HG02571 (cell line): Measurements from ENCODE around the gene ADRA2B.
"Not testable (repeated sequence)": the region's sequence is repeated elsewhere in the genome, so short reads cannot be mapped to it uniquely, and the experiment has no call there.

Experiments
- ATAC-seq: cut with Tn5 transposase; IDR thresholded peaks from one replicate; pipeline ENCODE4 v1.9.1; 2021; ENCODE audit warnings: mild to moderate bottlenecking, moderate library complexity; ENCODE audit not compliant: unreplicated experiment

ADRA2B gene

GRCh38 chr2:96071977-96072491 is 44.3 kb downstream of the ADRA2B start:
- not testable (repeated sequence) for ATAC-seq

DNA sequence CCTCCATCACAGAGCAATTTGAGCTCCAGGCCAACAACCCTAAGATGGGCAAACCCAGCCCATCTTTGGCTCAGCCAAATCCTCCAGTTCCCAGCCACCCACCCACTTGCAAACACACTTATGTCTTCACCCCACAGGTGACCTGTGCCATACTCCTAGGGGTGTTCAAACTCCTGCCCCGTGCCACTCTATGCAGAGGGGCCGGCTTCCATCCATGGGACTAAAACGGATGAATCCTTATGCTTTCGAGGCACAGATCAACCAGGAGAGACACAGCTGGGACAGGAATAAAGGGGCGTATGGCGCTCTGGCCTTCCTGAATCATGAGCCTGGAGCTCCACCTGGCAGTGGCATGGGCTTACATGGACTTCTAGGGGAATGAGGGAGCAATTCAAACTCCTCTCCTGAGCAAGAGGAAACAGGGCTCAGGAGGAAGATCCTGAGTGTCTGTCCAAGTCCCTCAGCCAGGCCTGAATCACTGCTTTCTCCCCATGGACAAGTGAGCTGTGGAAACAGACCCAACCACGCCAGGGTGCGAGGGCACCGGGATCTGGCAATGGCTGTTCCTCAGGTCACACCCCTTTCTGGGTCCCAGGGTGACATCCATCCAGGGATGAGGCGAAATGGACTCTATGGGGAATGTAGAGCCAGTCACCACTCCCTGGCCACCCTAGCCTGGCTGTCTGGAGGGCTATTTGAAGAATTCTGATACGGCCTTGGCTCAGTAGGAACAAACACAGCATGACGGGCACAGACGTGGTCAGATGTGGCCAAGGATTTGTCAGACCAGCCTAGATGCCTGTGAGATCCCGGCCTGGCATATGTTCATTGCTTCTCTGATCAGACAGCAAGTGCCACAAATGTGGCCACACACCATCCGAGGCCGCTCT is 45.0 kb downstream of the ADRA2B start:
- not testable (repeated sequence) for ATAC-seq

DNA sequence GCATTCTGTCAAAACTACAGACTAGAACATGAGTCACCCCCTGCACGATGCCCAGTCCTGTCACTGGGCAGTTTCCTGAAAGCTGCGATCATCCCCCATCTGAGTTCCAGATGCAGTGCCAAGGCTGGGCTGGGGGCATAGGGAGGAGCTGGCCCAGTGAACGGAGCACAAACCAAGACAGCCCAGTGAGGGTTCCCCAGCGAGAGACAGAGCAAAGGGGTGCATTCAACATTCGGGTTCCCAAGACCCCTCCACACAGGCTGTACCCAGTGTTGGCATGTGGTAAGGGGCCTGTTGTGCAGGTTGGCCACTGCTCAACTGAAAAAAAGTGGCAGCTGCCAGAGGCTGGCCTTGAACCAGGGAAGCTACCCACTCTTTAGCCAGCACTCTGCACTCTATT is 46.0 kb downstream of the ADRA2B start:
- not testable (repeated sequence) for ATAC-seq

- not testable (repeated sequence) for ATAC-seq
These were observed 46.5 kb downstream of the ADRA2B start for GRCh38 chr2:96069878-96070277.

DNA sequence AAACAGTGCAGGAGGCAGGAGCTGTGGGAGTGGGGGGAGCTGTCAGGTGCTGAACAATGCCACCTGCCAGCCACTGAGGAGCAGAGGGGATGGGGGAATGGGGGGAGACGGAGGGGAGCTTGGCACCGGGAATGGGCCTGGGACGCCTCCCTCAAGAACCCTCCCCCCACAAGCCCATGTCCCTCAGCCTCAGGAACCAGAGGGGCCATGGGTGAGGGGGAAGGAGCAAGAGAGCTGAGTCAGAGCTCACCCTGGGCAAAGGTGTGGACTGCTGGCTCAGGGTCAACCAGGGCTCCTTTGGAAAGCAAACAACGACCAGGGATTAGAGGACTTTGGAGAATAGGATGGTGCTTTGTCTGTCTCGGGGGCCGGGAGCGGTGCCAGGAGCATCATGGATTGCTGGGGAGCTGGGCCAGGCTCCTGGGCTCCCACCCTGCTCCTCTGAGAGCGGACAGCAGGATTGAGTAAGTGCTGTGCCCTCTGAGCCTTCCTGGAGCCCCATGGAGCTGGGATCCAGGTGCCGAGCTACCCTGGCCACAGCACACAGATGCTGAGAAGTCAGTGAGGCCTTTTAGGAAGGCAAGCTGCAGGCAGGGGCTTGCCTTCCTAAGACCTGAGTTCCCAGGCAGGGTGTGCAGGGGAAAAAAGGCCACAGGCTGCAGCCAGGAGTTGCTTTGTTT is 48.3 kb downstream of the ADRA2B start:
- ATAC-seq = not testable (repeated sequence)

DNA sequence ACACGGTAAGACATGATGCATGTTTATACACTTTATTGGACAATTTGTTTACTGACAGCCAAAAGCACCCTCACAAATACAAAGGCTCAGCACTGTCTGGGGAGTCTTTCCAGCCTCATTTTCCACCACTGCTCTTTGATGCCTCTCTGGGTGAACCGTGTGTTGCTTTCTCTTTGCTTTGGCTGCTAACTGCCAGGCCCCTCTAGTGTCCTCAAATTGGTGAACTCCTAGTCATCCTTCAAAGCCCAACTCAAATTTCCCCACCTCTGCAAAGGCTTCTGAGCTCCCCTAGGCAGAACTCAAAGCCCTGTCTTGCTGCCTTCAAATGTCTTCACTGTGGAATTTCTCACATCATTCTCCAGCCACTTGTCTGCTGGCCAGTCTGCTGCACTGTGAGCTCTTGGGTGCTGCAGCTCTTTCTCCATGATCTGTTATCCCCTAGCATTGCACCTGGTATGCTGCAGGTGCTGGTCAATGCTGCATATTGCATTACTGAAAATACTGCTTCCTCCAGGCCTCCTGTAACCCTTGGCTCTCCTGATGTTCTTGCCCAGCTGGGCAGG is 49.2 kb downstream of the ADRA2B start:
- ATAC-seq = not testable (repeated sequence)

- ATAC-seq = not testable (repeated sequence)
These were observed 49.9 kb downstream of the ADRA2B start for GRCh38 chr2:96066511-96066910.

DNA sequence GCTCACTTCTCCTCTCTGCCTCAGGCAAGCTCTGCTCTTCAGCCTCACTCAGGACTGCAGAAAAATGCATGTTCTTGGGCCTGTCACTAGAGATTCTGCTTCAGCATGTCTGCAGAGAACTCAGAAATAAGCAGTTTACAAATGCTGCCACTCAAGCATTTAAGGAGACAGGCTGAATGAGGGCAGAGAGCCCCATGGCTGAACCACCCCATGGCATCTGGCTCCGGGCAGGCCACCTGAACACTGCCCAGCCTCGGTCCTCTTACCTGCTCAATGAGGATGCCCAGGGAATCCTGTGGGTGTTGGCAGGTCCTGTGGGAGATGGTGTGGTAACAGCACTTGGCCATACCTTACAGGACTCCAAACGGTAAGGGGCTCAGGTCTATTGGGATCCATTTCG is 50.4 kb downstream of the ADRA2B start:
- not testable (repeated sequence) for ATAC-seq

DNA sequence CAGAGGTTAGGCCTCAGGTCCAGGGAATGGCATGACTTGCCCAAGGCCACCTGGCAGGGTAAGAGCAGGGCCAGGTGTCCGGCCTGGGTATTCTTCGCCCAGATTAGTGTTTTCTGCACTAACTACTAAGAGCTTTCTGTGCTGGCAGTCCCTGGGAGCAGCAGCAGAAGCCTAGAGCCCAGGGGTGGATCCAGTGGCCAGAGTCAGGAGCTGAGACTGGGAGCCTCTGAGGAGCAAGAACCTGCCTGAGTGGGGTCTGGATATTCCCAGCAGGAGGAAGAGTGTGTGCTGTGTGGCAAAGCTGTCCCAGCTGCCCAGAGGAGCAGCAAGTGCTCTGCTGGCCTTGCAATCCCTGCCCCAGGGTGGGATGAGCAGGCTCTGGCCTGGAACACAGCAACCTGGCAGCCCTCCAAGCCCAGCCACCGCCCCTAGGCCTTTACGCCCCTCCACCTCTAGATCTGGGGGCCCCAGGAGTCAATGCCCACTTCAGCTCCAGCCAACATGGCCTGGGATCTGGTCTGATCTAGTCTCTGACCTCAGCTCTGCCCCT is 50.9 kb downstream of the ADRA2B start:
- ATAC-seq = no peak

- not testable (repeated sequence) for ATAC-seq
These were observed 51.6 kb downstream of the ADRA2B start for GRCh38 chr2:96064760-96065159.

- not testable (repeated sequence) for ATAC-seq
These were observed 52.2 kb downstream of the ADRA2B start for GRCh38 chr2:96064047-96064675.

- ATAC-seq = not testable (repeated sequence)
These were observed 53.1 kb downstream of the ADRA2B start for GRCh38 chr2:96063116-96063899.
